Prostate gland (tissue), 2 donors: ENCODE results near the gene CABP5.

Experiments used
- POLR2AphosphoS5 ChIP-seq: sonication (generic); formaldehyde crosslinking; IDR thresholded peaks from one replicate; pipeline ENCODE4 v1.6.1; 2017; ENCODE audit warnings: antibody characterized with exemption
- TF ChIP-seq, protein P1 (sequence below), 4 experiments: fragments of 200-600 bp in 2 of 4; fragments of 450-650 bp in 2 of 4; sonication (generic) in 2 of 4; IDR thresholded peaks; 1 replicate in 3 of 4; 2 replicates in 1 of 4; pipeline ENCODE4 v1.5.1; 2016 to 2019; ENCODE audit warnings: antibody characterized with exemption in 4 of 4, mild to moderate bottlenecking in 2 of 4, moderate library complexity in 2 of 4

DNA sequence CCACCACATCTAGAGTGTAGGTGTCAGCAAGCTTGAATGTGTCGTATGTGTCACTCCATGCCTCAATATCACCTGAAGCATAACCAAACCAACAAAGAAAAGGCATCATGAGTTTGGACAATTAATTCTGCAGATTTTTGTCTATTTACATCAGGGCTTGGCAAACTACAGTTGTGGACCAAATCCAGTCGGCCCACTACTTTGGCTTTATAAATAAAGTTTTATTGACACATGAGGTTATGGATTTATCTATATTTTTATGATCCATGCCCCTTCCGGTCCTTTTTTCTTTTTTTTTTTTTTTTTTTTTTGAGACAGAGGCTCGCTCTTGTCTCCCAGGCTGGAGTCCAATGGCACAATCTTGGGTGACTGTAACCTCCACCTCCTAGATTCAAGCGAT lies 9.2 kb upstream of the CABP5 start:
- no peak for TF ChIP-seq POLR2AphosphoS5
- TF ChIP-seq, protein P1, sequence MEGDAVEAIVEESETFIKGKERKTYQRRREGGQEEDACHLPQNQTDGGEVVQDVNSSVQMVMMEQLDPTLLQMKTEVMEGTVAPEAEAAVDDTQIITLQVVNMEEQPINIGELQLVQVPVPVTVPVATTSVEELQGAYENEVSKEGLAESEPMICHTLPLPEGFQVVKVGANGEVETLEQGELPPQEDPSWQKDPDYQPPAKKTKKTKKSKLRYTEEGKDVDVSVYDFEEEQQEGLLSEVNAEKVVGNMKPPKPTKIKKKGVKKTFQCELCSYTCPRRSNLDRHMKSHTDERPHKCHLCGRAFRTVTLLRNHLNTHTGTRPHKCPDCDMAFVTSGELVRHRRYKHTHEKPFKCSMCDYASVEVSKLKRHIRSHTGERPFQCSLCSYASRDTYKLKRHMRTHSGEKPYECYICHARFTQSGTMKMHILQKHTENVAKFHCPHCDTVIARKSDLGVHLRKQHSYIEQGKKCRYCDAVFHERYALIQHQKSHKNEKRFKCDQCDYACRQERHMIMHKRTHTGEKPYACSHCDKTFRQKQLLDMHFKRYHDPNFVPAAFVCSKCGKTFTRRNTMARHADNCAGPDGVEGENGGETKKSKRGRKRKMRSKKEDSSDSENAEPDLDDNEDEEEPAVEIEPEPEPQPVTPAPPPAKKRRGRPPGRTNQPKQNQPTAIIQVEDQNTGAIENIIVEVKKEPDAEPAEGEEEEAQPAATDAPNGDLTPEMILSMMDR (IDR thresholded peaks at IDR 0.05), result no peak
